ENCODE data around the gene EPAS1.

GRCh38 chr2:46371854-46372253 lies 74.6 kb downstream of the EPAS1 start:
- TF ChIP-seq, protein P1, sequence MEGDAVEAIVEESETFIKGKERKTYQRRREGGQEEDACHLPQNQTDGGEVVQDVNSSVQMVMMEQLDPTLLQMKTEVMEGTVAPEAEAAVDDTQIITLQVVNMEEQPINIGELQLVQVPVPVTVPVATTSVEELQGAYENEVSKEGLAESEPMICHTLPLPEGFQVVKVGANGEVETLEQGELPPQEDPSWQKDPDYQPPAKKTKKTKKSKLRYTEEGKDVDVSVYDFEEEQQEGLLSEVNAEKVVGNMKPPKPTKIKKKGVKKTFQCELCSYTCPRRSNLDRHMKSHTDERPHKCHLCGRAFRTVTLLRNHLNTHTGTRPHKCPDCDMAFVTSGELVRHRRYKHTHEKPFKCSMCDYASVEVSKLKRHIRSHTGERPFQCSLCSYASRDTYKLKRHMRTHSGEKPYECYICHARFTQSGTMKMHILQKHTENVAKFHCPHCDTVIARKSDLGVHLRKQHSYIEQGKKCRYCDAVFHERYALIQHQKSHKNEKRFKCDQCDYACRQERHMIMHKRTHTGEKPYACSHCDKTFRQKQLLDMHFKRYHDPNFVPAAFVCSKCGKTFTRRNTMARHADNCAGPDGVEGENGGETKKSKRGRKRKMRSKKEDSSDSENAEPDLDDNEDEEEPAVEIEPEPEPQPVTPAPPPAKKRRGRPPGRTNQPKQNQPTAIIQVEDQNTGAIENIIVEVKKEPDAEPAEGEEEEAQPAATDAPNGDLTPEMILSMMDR (IDR thresholded peaks at IDR 0.05): no peak
- no peak for TF ChIP-seq POLR2A (IDR thresholded peaks at IDR 0.05)

Measured in heart left ventricle (tissue), 13 donors.